Measurements from ENCODE around the gene CHN2.

Gene CHN2

GRCh38 chr7:29367784-29368183 is 173.2 kb downstream of the CHN2 start:
- Mint-ChIP-seq H3K36me3 (peaks cover 4% of the 10 kb centered on the region), H3K4me3 (no peak overlapping the region), H3K4me1 (peaks cover 8% of the 10 kb centered on the region), H3K27ac (no peak overlapping the region), H3K9me3 (no peaks in the 10 kb centered on the region)
- DNase-seq (ENCODE audit: low spot score in 2 of 2) (no peak), ATAC-seq (no peak)

- no peak overlapping the region for H3K27ac Mint-ChIP-seq
- H3K4me3 Mint-ChIP-seq = no peak overlapping the region
- no peaks in the 10 kb centered on the region for H3K9me3 Mint-ChIP-seq
- ATAC-seq (no peak), DNase-seq (ENCODE audit: low spot score in 2 of 2) (no peak)
- peaks cover 8% of the 10 kb centered on the region for H3K4me1 Mint-ChIP-seq
- peaks cover 4% of the 10 kb centered on the region for H3K36me3 Mint-ChIP-seq
Observed at GRCh38 chr7:29369909-29370488, 175.4 kb downstream of the CHN2 start.

- H3K4me1 Mint-ChIP-seq = peaks cover 8% of the 10 kb centered on the region
- H3K36me3 Mint-ChIP-seq = peaks cover 4% of the 10 kb centered on the region
- ATAC-seq (peak; percentile 83), DNase-seq (ENCODE audit: low spot score in 2 of 2) (no peak)
- no peaks in the 10 kb centered on the region for H3K9me3 Mint-ChIP-seq
- H3K4me3 Mint-ChIP-seq = no peak overlapping the region
- no peak overlapping the region for H3K27ac Mint-ChIP-seq
Observed at GRCh38 chr7:29370531-29371314, 176.1 kb downstream of the CHN2 start.

- H3K4me1 Mint-ChIP-seq = peaks cover 8% of the 10 kb centered on the region
- H3K4me3 Mint-ChIP-seq = no peak overlapping the region
- DNase-seq (ENCODE audit: low spot score in 2 of 2) = no peak
- no peak overlapping the region for H3K27ac Mint-ChIP-seq
- no peaks in the 10 kb centered on the region for H3K9me3 Mint-ChIP-seq
- H3K36me3 Mint-ChIP-seq = peaks cover 4% of the 10 kb centered on the region
- ATAC-seq = no peak
Observed at GRCh38 chr7:29371472-29371871, 176.9 kb downstream of the CHN2 start.

- peaks cover 8% of the 10 kb centered on the region for H3K4me1 Mint-ChIP-seq
- peaks cover 4% of the 10 kb centered on the region for H3K36me3 Mint-ChIP-seq
- H3K4me3 Mint-ChIP-seq = no peak overlapping the region
- ATAC-seq (no peak), DNase-seq (ENCODE audit: low spot score in 2 of 2) (no peak)
- H3K9me3 Mint-ChIP-seq = no peaks in the 10 kb centered on the region
- no peak overlapping the region for H3K27ac Mint-ChIP-seq
Observed at GRCh38 chr7:29372351-29373090, 177.9 kb downstream of the CHN2 start.

GRCh38 chr7:29375641-29376562 is 181.3 kb downstream of the CHN2 start:
- DNase-seq (ENCODE audit: low spot score in 2 of 2) (no peak), ATAC-seq (no peak)
- no peak overlapping the region for H3K27ac Mint-ChIP-seq
- peaks cover 2% of the 10 kb centered on the region for H3K4me1 Mint-ChIP-seq
- H3K4me3 Mint-ChIP-seq = no peak overlapping the region
- H3K9me3 Mint-ChIP-seq = no peaks in the 10 kb centered on the region
- H3K36me3 Mint-ChIP-seq = no peaks in the 10 kb centered on the region

GRCh38 chr7:29377718-29378117 is 183.1 kb downstream of the CHN2 start:
- ATAC-seq (no peak), DNase-seq (ENCODE audit: low spot score in 2 of 2) (no peak)
- Mint-ChIP-seq H3K9me3 (no peaks in the 10 kb centered on the region), H3K36me3 (no peaks in the 10 kb centered on the region), H3K4me1 (no peaks in the 10 kb centered on the region), H3K27ac (no peak overlapping the region), H3K4me3 (no peak overlapping the region)

- ATAC-seq = no peak
- no peak overlapping the region for H3K27ac Mint-ChIP-seq
- no peaks in the 10 kb centered on the region for H3K4me1 Mint-ChIP-seq
- H3K9me3 Mint-ChIP-seq = no peaks in the 10 kb centered on the region
- no peaks in the 10 kb centered on the region for H3K36me3 Mint-ChIP-seq
- DNase-seq (ENCODE audit: low spot score in 2 of 2) = no peak
- H3K4me3 Mint-ChIP-seq = no peak overlapping the region
Observed at GRCh38 chr7:29379551-29379950, 185.0 kb downstream of the CHN2 start.

GRCh38 chr7:29381206-29382094 is 186.9 kb downstream of the CHN2 start:
- ATAC-seq (no peak), DNase-seq (ENCODE audit: low spot score in 2 of 2) (no peak)
- H3K27ac Mint-ChIP-seq = no peak overlapping the region
- H3K4me3 Mint-ChIP-seq = no peak overlapping the region
- H3K9me3 Mint-ChIP-seq = no peaks in the 10 kb centered on the region
- H3K4me1 Mint-ChIP-seq = no peaks in the 10 kb centered on the region
- H3K36me3 Mint-ChIP-seq = no peaks in the 10 kb centered on the region

- H3K36me3 Mint-ChIP-seq = no peaks in the 10 kb centered on the region
- H3K4me1 Mint-ChIP-seq = no peaks in the 10 kb centered on the region
- ATAC-seq (no peak), DNase-seq (ENCODE audit: low spot score in 2 of 2) (no peak)
- no peak overlapping the region for H3K27ac Mint-ChIP-seq
- H3K9me3 Mint-ChIP-seq = no peaks in the 10 kb centered on the region
- H3K4me3 Mint-ChIP-seq = no peak overlapping the region
Observed at GRCh38 chr7:29384277-29384676, 189.7 kb downstream of the CHN2 start.

- Mint-ChIP-seq H3K36me3 (no peaks in the 10 kb centered on the region), H3K27ac (no peak overlapping the region), H3K9me3 (no peaks in the 10 kb centered on the region), H3K4me3 (no peak overlapping the region), H3K4me1 (no peaks in the 10 kb centered on the region)
- ATAC-seq (no peak), DNase-seq (ENCODE audit: low spot score in 2 of 2) (no peak)
Observed at GRCh38 chr7:29385214-29385814, 190.7 kb downstream of the CHN2 start.

- Mint-ChIP-seq H3K9me3 (no peaks in the 10 kb centered on the region), H3K36me3 (no peaks in the 10 kb centered on the region), H3K27ac (no peak overlapping the region), H3K4me1 (no peaks in the 10 kb centered on the region), H3K4me3 (no peak overlapping the region)
- DNase-seq (ENCODE audit: low spot score in 2 of 2) = no peak
- ATAC-seq = no peak
Observed at GRCh38 chr7:29386196-29386765, 191.7 kb downstream of the CHN2 start.

- Mint-ChIP-seq H3K4me1 (no peaks in the 10 kb centered on the region), H3K4me3 (no peak overlapping the region), H3K27ac (no peak overlapping the region), H3K9me3 (no peaks in the 10 kb centered on the region), H3K36me3 (no peaks in the 10 kb centered on the region)
- no peak for ATAC-seq
- DNase-seq (ENCODE audit: low spot score in 2 of 2) = no peak
Observed at GRCh38 chr7:29391262-29391661, 196.7 kb downstream of the CHN2 start.

GRCh38 chr7:29394321-29394720 is 199.7 kb downstream of the CHN2 start:
- no peak for DNase-seq (ENCODE audit: low spot score in 2 of 2)

More at GRCh38 chr7:29394321-29394720, 199.7 kb downstream of the CHN2 start:
- Mint-ChIP-seq H3K36me3 (no peaks in the 10 kb centered on the region), H3K4me1 (no peaks in the 10 kb centered on the region), H3K9me3 (no peaks in the 10 kb centered on the region), H3K4me3 (no peak overlapping the region), H3K27ac (no peak overlapping the region)
- no peak for ATAC-seq
